ENCODE data around the gene PRAMEF1.
"Not testable (repeated sequence)": the region's sequence is repeated elsewhere in the genome, so short reads cannot be mapped to it uniquely, and the experiment has no call there.

PRAMEF1 gene

GRCh38 chr1:12791097-12791496, at the start of gene PRAMEF1:
PRAMEF1 (plus strand) TSS chr1:12791397; CDS start chr1:12793228, 1,831 bp downstream.
- not testable (repeated sequence) for H3K4me3 ChIP-seq (ENCODE audit: low read length); DNase-seq (ENCODE audit: low read depth)

GRCh38 chr1:12741946-12742345, 49.3 kb upstream of the PRAMEF1 start:
- TF ChIP-seq CTCF (IDR thresholded peaks at IDR 0.05; ENCODE audit: insufficient read depth, low read depth, low read length, missing control alignments) = no peak
- no peak for DNase-seq (ENCODE audit: low read depth)
- H3K4me3 ChIP-seq (ENCODE audit: low read length) = no peak overlapping the region

- TF ChIP-seq CTCF (IDR thresholded peaks at IDR 0.05; ENCODE audit: insufficient read depth, low read depth, low read length, missing control alignments) = no peak
- DNase-seq (ENCODE audit: low read depth) = no peak
- H3K4me3 ChIP-seq (ENCODE audit: low read length) = no peak overlapping the region
Observed at GRCh38 chr1:12745126-12745991, 45.8 kb upstream of the PRAMEF1 start.

GRCh38 chr1:12745992-12746323, 45.2 kb upstream of the PRAMEF1 start, which contains the start of gene CFAP107:
CFAP107 (plus strand) TSS chr1:12746200; CDS start chr1:12746431, 231 bp downstream.
- DNase-seq (ENCODE audit: low read depth) = no peak

GRCh38 chr1:12748778-12749355, 42.3 kb upstream of the PRAMEF1 start:
- H3K4me3 ChIP-seq (ENCODE audit: low read length) = no peak overlapping the region
- no peak for DNase-seq (ENCODE audit: low read depth)
- no peak for TF ChIP-seq CTCF (IDR thresholded peaks at IDR 0.05; ENCODE audit: insufficient read depth, low read depth, low read length, missing control alignments)

More at GRCh38 chr1:12745992-12746323, 45.2 kb upstream of the PRAMEF1 start, which contains the start of gene CFAP107:
- no peak for TF ChIP-seq CTCF (IDR thresholded peaks at IDR 0.05; ENCODE audit: insufficient read depth, low read depth, low read length, missing control alignments)
- H3K4me3 ChIP-seq (ENCODE audit: low read length) = no peak within 1 kb of the TSS

- no peak for TF ChIP-seq CTCF (IDR thresholded peaks at IDR 0.05; ENCODE audit: insufficient read depth, low read depth, low read length, missing control alignments)
- no peak for DNase-seq (ENCODE audit: low read depth)
- H3K4me3 ChIP-seq (ENCODE audit: low read length) = no peak overlapping the region
Observed at GRCh38 chr1:12754738-12755137, 36.5 kb upstream of the PRAMEF1 start.

- H3K4me3 ChIP-seq (ENCODE audit: low read length) = no peak overlapping the region
- no peak for TF ChIP-seq CTCF (IDR thresholded peaks at IDR 0.05; ENCODE audit: insufficient read depth, low read depth, low read length, missing control alignments)
- DNase-seq (ENCODE audit: low read depth) = no peak
Observed at GRCh38 chr1:12756273-12756672, 34.9 kb upstream of the PRAMEF1 start.

All from epithelial cell of esophagus (primary cell).